Adrenal gland (tissue), 12 donors: ENCODE data around the gene ALDOC. TPM values are rescaled to one million over a fixed set of nuclear protein-coding genes. Genes with fewer than 3 reads are reported as not detected.
A peak's percentile ranks its signal among the peaks of the same experiment; 100 is the strongest.
"Not testable (repeated sequence)": the region's sequence is repeated elsewhere in the genome, so short reads cannot be mapped to it uniquely, and the experiment has no call there.

Source experiments
- DNase-seq, 7 donors: peaks; one replicate each; pipeline ENCODE4 v3.0.0-alpha.2; 2019 to 2020
- H3K27ac ChIP-seq, 5 donors: fragments of 200-600 bp; sonication (generic) in 4 of 5; 1 replicate in 3 of 5; 2 replicates in 2 of 5; pipeline versions ENCODE4 v1.5.1 to v1.8.0; 2016 to 2020; ENCODE audit warnings: mild to moderate bottlenecking in 1 of 5
- H3K27me3 ChIP-seq: fragments of 200-600 bp; 2 replicates; pipeline ENCODE4 v1.8.0; 2021
- H3K36me3 ChIP-seq, 2 donors: fragments of 200-600 bp; replicated peaks in 1 of 2; 1 replicate in 1 of 2; 2 replicates in 1 of 2; pipeline versions ENCODE4 v1.5.1 to v1.8.0; 2018 to 2022
- H3K4me1 ChIP-seq, 2 donors: fragments of 200-600 bp; replicated peaks in 1 of 2; 1 replicate in 1 of 2; 2 replicates in 1 of 2; pipeline versions ENCODE4 v1.5.1 to v1.8.0; 2018 to 2021
- H3K4me3 ChIP-seq, 4 donors: fragments of 200-600 bp; sonication (generic) in 3 of 4; one replicate each; pipeline ENCODE4 v1.5.1; 2016 to 2018
- H3K9me3 ChIP-seq, 3 donors: fragments of 200-600 bp; sonication (generic) in 1 of 3; replicated peaks in 1 of 3; 1 replicate in 2 of 3; 2 replicates in 1 of 3; pipeline versions ENCODE4 v1.5.1 to v1.8.0; 2016 to 2021
- POLR2A ChIP-seq, 2 donors: fragments of 450-650 bp; IDR thresholded peaks; one replicate each; pipeline ENCODE4 v1.6.1; 2017; ENCODE audit warnings: antibody characterized with exemption in 2 of 2, mild to moderate bottlenecking in 2 of 2, moderate library complexity in 1 of 2
- WGBS, 4 donors: extraction: QIAGEN DNeasy Blood & Tissue Kit in 2 of 4; methylation state at CpG; one replicate each; pipeline versions ENCODE4 v1.1.5 to v1.1.7; 2013 to 2017; 5-methylcytosine and 5-hydroxymethylcytosine counted together
- intact Hi-C, 2 donors: fragments of 100-400 bp; cut with DNase I; formaldehyde crosslinking; loops; one replicate each; pipeline versions ENCODE4 v1.14.1 to v1.15.0; 2022 to 2023
- polyA plus RNA-seq, 3 donors: library from polyadenylated mRNA; stranded (reverse); fragments of 200-250 nt in 2 of 3; fragments of 350-450 nt in 1 of 3; fragmentation: Illumina TruSeq in 1 of 3; extraction: RNeasy Lipid Tissue Mini Kit (QIAGEN cat#74804) in 1 of 3; gene quantifications; one replicate each; pipeline ENCODE4 v1.2.3, GENCODE V29; 2013 to 2014
- total RNA-seq, 9 donors: library from RNA; depleted of rRNA in 4 of 9; stranded (reverse); fragments of >200 nt in 4 of 9; fragments of 120-200 nt in 1 of 9; fragmentation: NEBNext Ultra II Directional in 1 of 9; extraction: Animal tissue kit (Norgen Biotek cat#: 25700) in 1 of 9; gene quantifications; one replicate each; pipeline versions ENCODE4 v1.1.0 to v1.2.4, GENCODE V29; 2013 to 2023
- TF ChIP-seq, protein P1 (sequence below), 6 experiments: fragments of 450-650 bp in 4 of 6; fragments of 200-600 bp in 2 of 6; sonication (generic) in 1 of 6; IDR thresholded peaks; 1 replicate in 5 of 6; 2 replicates in 1 of 6; pipeline versions ENCODE4 v1.5.1 to v1.8.0; 2016 to 2021; ENCODE audit warnings: antibody characterized with exemption in 6 of 6, mild to moderate bottlenecking in 2 of 6, moderate library complexity in 1 of 6
- donor health status: healthy with polysubstance abuse.
- donor health status: Bipolar disorder and iron deficiency.
- donor health status: DM: yes; HTN: yes; CAD: no.
- donor health status: DM: no; HTN: no; CAD: no.
- donor health status: DM: no; HTN: no; CAD: no.
- donor health status: DM: yes; HTN: yes; CAD: no.

ALDOC gene
- total and polyA plus RNA-seq, 12 donors: 6.3 to 65.5 (median 31.7) TPM

DNA sequence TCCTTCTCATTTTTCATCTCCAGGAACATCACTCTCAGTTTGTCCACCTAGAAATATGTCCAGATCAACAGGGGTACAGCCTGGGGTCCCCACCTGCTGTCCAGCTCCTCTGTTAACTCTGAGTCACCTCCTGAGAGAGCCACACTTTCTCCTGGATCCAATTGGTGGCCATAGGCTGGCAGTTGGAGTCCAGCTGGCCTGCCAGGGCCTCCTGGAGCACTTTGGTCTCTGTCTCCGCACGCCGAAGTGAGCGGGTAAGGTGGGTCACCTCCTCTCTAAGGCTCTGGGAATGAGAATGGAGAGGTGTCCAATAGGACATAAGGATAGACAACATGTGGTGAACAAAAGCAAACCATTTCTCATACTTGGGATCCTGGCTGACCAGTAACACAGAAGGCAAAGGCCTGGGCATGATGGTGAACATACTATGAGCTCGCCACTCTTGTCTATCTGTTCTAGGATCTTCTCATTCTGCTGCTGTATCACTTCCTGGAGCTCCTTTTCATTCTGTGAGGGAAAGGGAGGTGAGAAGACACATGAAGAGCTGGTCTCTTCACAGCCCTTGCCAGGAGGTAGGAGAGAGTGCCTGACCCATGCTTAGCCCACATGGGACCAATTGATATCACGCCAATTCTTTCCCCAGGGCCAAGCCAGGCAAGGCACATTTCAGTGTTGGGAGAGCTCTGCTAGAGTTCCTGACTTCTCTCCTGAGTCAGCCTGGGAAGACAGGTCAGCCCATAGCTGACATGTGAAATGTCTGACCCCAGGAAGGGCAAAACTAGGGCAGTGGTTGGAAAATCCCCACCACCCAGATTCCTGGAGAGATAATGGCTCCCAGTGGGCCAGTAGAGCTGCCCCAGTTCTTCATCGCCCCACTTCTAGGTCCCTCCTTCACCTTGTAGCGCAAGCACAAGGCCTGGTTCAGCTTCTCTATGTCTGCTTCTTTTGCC is 1.8 kb upstream of the ALDOC start:
- no peaks in the 10 kb centered on the region for H3K27me3 ChIP-seq
- H3K27ac ChIP-seq: no peak overlapping the region
- WGBS, 4 donors: 96 to 98% (median 98%) methylated on average over 8 of the region's 8 CpGs
- peaks cover 0 to 5% of the 10 kb centered on the region in 2 donors for H3K4me1 ChIP-seq
- no peak overlapping the region for H3K4me3 ChIP-seq
- intact Hi-C loops: no loop called here
- peaks cover 0 to 9% of the 10 kb centered on the region in 2 donors for H3K36me3 ChIP-seq
- no peaks in the 10 kb centered on the region for H3K9me3 ChIP-seq
- no peak for TF ChIP-seq POLR2A (IDR thresholded peaks at IDR 0.05)
- TF ChIP-seq, protein P1, sequence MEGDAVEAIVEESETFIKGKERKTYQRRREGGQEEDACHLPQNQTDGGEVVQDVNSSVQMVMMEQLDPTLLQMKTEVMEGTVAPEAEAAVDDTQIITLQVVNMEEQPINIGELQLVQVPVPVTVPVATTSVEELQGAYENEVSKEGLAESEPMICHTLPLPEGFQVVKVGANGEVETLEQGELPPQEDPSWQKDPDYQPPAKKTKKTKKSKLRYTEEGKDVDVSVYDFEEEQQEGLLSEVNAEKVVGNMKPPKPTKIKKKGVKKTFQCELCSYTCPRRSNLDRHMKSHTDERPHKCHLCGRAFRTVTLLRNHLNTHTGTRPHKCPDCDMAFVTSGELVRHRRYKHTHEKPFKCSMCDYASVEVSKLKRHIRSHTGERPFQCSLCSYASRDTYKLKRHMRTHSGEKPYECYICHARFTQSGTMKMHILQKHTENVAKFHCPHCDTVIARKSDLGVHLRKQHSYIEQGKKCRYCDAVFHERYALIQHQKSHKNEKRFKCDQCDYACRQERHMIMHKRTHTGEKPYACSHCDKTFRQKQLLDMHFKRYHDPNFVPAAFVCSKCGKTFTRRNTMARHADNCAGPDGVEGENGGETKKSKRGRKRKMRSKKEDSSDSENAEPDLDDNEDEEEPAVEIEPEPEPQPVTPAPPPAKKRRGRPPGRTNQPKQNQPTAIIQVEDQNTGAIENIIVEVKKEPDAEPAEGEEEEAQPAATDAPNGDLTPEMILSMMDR (IDR thresholded peaks at IDR 0.05): no peak
- no peak for DNase-seq

DNA sequence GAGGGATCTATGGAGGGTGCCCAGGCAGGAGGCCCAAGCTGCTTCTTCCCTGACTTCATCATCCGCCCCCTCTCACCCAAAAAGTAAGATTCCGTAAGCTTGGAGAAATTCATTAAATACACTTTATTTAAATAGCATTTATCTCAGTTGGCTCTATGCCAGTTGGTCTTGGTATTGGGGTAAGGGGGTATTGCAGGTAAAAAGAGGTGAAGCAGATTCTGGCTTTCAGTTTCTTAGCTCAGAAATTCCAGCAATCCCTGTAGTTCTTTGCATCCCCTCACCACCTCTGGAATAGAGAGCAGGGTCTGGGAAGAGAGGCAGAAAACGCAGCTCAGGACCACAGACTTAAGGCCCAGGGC is 750 bp upstream of the ALDOC start:
- no peaks in the 10 kb centered on the region for H3K27me3 ChIP-seq
- TF ChIP-seq POLR2A (IDR thresholded peaks at IDR 0.05): no peak
- TF ChIP-seq, protein P1 (IDR thresholded peaks at IDR 0.05): no peak
- H3K4me1 ChIP-seq: peaks cover 0 to 5% of the 10 kb centered on the region in 2 donors
- no peaks in the 10 kb centered on the region for H3K9me3 ChIP-seq
- whole genome bisulfite sequencing, 4 donors: 92 to 100% (median 96%) methylated on average over 3 of the region's 3 CpGs
- H3K4me3 ChIP-seq: no peak overlapping the region
- intact Hi-C loops: no loop called here
- no peaks in the 10 kb centered on the region for H3K36me3 ChIP-seq
- no peak for DNase-seq
- H3K27ac ChIP-seq: peak overlapping the region in 1 of 5 donors; percentile 63

DNA sequence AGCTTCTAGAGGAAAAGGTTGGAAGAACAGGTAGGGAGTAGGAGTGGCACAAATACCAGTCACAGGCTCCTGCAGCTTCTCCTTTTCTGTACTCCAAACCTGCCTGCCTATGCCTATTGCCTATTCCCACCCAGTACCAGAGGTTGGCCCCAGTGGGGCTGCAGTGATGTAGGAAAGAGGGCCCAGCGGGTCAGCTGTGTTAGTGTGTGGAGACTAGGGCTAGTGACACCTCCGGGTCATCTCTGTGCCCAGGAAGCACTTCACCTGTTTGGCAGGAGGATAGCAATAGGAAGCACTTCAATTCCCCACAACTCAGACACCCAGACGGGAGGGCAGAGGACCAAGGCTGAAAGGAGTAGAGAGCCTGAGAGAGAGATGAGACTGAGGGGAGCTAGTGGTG is 679 bp downstream of the ALDOC start:
- H3K27me3 ChIP-seq, DNase-seq, intact Hi-C loops, H3K27ac ChIP-seq, H3K36me3 ChIP-seq, H3K9me3 ChIP-seq, H3K4me3 ChIP-seq: not testable (repeated sequence)
- H3K4me1 ChIP-seq: peaks cover 3 to 13% of the 10 kb centered on the region in 2 donors
- WGBS, 4 donors: 59 to 76% (median 73%) methylated on average over 3 of the region's 3 CpGs

DNA sequence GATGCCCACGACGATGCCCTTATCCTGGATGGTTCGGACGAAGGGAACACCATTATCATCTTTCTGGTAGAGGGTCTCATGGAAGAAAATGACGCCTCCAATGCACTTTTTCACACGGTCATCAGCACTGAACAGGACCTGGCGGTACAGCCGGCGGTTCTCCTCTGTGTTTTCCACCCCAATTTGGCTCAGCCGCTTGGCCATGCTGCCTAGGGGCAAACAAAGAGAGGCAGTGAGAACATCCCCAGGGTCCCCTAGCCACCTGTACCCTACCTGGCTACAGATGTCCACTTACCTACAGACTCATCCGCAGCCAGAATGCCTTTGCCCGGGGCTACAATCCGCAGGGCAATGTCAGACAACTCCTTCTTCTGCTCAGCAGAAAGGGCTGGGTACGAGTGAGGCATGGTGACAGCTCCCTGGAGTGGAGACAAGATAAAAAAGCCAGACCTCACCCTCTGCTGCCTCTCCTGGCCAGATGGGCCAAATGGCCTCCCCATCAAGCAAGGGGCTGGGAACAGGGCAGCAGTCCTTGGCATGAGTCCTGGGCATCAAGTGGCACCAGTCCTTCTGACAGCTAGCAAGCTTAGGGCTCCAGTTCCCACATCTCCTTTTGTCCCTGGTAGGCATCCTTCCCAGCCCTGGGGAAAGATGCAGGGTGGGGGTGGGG is 1.4 kb downstream of the ALDOC start:
- 85 to 95% (median 93%) methylated on average over 13 to 14 of the region's 14 CpGs for WGBS, 4 donors
- DNase-seq: no peak
- intact Hi-C loops: no loop called here

More for the DNA sequence above, 1.4 kb downstream of the ALDOC start:
- Histone ChIP-seq H3K9me3 (no peaks in the 10 kb centered on the region), H3K36me3 (no peaks in the 10 kb centered on the region), H3K27me3 (no peaks in the 10 kb centered on the region), H3K27ac (no peak overlapping the region), H3K4me3 (no peak overlapping the region), H3K4me1 (peaks cover 6 to 18% of the 10 kb centered on the region in 2 donors)
- TF ChIP-seq POLR2A (IDR thresholded peaks at IDR 0.05): no peak
- TF ChIP-seq, protein P1 (IDR thresholded peaks at IDR 0.05): no peak
